OCI-LY7 (cell line): ENCODE data around the gene BRI3.

Experiments used
- CTCF ChIP-seq: fragments of 200-600 bp; sonication (generic); conservative IDR thresholded peaks from 2 replicates; pipeline ENCODE4 v1.5.1; 2014; ENCODE audit warnings: mild to moderate bottlenecking, antibody characterized with exemption, low read length, moderate library complexity, mixed read lengths
- EZH2phosphoT487 ChIP-seq: fragments of 200-600 bp; sonication (generic); IDR thresholded peaks from 2 replicates; pipeline ENCODE4 v1.6.1; 2018; ENCODE audit warnings: low read depth, borderline replicate concordance, mild to moderate bottlenecking, mixed run types, antibody characterized with exemption, low read length, moderate library complexity, mixed read lengths

GRCh38 chr7:98283887-98284222, 2.4 kb downstream of the BRI3 start:
- no peak for TF ChIP-seq CTCF
- no peak for TF ChIP-seq EZH2phosphoT487
